ENCODE data around the gene RSBN1L.

RSBN1L gene

DNA sequence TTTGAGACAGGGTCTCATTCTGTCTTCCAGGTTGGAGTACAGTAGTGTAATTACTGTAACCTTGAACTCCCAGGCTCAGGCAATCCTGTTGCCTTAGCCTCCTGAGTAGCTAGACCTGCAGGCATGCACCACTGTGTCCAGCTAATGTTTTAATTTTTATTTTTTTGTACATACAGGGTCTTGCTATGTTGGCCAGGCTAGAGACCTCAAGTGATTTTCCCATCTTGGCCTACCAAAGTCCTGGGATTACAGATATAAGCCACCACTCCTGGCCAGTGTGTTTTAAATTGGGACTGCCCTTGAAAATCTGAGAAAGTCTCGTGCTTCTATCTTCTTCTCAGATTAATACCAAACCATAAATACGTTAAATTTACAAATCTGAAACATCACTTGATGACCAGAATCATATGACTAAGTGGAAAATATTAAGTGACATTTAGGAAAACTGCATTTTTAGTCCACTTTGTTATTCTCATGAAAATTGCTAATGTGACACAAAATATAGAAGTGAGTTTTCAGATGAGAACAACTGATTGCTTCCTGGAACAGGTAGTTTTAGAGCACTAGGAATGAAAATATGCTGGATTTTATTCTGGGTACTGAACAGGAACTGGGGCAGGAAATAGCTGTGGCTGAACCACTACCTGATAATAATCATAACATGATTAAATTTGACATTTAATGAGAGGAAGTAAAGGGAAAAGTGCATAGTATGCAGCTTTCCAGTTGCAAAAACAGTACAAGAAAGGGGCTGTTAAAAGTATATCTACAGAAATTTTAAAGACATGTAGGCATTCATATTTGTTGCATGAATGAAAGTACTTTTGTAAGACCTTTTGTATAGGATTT, 106.5 kb downstream of the RSBN1L start:
- DNase-seq (ENCODE audit: low read depth in 3 of 3) = no peak

DNA sequence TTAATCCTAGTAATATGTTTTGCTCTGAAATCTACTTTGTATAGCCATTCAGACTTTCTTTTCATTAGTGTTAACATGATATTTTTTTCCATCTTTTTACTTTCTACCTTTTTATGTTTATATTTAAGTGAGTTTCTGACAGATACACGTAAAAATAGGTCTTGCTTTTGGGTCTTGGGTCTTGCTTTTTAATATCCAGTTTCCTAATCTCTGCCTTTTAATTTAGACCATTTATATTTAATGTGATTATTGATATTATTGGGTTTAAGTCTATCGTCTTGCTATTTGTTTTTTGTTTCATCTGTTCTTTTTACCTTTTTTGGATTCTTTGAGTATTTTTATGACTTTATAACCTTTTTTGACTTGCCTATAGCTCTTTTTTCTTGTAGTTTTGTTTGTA, 110.2 kb downstream of the RSBN1L start:
- DNase-seq (ENCODE audit: low read depth in 3 of 3) = no peak

DNA sequence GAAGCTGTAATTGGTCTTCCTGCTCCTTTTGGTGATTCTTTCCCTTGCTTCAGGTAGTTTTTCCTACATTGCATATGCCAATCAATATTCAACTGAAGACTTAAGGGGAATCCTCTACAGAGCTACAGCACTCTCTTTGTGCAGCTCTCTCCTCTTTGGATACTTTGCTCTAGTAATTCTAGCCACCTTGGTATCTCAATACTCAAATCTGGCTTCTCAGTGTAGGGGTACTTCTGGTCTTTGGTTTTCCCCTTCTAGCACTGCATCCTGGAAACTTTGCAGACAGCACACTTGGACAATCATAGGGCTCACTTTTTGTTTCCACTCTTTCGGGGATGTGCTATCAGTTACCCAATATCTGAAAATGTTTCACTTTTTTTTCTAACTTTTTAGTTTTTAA, 112.3 kb downstream of the RSBN1L start:
- no peak for DNase-seq (ENCODE audit: low read depth in 3 of 3)

DNA sequence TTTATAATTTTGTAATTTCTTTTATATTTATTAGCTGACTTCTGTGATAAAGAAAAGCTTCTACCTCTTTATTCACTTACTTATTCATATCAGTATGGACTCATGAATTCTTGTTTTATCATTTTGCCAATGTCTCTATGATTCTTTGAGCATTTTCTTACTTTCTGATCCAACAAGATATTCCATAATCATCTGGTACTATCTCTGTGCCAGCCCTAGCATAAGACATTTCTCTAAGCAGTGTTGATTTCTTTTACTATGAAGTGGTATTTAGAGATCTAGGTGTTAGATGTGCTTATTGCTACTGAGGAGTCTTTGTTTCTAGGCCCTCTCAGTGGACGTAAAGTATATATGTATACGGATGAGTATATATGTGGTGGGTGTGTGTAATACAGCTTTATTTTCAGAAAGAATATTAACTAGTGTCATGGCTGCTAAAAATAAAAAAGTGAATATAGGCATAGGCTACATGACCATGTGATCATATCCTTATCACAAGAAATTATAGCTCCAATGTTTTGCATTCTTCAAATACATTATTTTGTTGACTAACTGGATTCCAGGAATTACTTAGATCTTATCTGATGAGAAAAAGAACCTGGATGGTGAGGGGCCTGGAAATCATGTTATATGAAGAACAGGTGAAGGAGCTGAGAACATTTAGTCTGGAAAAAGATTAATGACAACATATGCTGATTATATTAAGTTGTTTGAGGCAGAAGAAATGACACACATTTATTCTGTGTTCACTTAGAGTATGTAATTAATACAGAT, 115.4 kb downstream of the RSBN1L start:
- no peak for DNase-seq (ENCODE audit: low read depth in 3 of 3)

GRCh38 chr7:77812290-77812685, 116.0 kb downstream of the RSBN1L start:
- no peak for DNase-seq (ENCODE audit: low read depth in 3 of 3)

- DNase-seq (ENCODE audit: low read depth in 3 of 3) = no peak
These were observed 116.9 kb downstream of the RSBN1L start for GRCh38 chr7:77813180-77813579.

DNA sequence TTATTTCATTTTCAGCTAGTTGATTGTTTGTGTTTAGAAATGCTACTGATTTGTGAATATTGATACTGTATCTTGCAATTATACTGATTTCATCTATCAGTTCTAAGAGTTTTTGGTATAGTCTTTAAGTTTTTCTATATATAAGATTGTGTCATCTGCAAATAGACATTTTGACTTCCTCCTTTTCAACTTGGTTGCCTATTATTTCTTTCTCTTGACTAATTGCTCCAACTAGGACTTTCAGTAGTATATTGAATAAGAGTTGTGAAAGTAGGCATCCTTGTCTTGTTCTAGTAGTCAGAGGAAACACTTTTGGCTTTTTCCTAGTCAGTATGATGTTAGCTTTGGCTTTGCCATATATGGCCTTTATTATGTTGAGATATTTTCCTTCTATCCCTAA, 122.8 kb downstream of the RSBN1L start:
- no peak for DNase-seq (ENCODE audit: low read depth in 3 of 3)

DNA sequence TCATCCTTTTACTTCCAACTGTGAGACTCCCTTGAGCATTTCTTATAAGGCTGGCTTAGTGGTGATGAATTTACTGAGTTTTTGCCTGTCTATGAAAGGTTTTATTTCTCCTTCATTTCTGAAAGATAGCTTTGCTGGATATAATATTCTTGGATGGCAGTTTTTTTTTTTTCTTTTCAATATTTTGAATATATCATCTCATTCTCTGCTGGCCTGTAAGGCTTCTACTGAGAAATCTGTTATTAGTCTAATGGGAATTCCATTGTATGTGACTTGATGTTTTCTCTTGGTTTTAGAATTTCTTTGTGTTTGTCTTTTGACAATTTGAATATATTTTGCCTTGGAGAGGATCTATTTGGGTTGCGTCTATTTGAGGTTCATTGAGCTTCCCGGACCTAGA, 124.7 kb downstream of the RSBN1L start:
- DNase-seq (ENCODE audit: low read depth in 3 of 3) = no peak

DNA sequence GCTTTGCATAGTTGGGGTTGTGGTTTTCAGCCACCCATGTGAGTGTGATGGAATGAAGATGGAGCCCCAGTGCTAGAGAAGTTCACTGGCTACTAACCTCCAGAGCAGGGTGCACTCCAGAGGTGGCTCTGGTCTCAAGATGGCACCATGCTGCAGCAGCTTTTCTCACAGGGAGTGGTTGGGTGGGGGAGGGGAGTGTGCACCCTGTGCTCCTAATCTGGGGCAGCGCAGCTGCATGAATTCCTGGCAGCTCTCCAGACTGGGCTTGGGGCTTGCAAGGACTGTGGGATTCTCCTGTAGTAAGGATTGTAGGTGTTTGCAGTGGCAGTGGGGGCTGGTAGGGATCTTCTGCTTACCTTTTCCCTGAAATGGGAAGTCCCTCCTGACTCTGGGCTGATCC, 126.0 kb downstream of the RSBN1L start:
- DNase-seq (ENCODE audit: low read depth in 3 of 3) = no peak

- DNase-seq (ENCODE audit: low read depth in 3 of 3) = no peak
These were observed 127.5 kb downstream of the RSBN1L start for GRCh38 chr7:77823787-77824186.

- DNase-seq (ENCODE audit: low read depth in 3 of 3) = no peak
These were observed 128.4 kb downstream of the RSBN1L start for GRCh38 chr7:77824636-77825035.

DNA sequence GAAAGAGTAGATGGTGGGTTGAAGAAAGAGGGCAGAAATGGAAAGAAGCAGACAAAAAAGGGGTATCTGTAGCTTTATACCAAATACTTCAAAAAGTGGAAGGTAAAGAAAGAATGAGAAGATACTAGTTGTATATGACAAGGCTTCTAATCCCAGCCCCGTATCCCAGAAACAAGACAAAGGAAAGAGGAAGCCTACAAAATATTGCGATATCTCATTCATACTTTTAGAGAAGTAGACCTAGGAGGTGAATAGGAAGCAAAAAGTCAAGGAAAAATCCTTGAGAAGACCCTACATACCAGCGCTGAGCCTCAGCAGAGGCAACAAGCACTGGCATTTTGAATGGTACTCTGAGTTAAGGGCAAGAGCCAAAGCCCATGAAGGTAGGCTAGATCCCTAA, 128.9 kb downstream of the RSBN1L start:
- no peak for DNase-seq (ENCODE audit: low read depth in 3 of 3)

DNA sequence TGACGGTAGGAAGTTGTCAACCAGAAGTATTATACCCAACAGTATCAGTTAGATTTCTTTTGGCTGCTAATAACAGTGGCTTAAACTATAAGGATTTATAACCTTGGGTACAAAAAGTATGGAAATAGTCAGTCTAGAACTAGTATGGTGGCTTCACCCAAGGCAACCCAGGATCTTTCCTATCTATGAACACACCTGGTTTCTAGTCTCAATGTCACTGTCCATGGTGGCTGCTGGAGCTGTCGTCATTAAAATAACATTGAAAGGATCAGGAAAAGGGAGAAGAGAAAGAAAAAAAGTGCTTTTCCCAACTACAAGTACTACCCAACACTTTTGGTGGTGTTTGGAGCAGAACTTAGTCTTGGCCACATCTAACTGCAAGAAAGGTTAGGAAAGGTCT, 130.0 kb downstream of the RSBN1L start:
- DNase-seq (ENCODE audit: low read depth in 3 of 3) = no peak

DNA sequence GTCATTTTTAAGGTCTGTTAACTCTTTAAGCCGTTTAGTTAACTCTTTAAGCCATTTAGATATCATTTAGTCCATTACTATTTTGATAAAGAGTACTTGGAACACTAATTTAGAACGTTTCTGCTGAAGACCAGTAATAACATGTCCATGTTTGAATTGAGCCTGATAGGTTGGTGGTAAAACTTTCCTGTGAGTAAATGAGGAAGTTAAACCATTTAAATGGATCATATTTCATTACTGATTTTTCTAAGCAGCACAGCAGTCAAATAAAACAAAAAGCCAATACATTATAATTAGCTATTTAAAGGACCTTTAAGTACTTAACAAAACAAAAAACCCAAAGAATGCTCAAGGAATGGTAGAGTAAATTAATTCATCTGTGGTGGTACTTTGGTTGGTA, 131.7 kb downstream of the RSBN1L start:
- DNase-seq (ENCODE audit: low read depth in 3 of 3) = no peak

DNA sequence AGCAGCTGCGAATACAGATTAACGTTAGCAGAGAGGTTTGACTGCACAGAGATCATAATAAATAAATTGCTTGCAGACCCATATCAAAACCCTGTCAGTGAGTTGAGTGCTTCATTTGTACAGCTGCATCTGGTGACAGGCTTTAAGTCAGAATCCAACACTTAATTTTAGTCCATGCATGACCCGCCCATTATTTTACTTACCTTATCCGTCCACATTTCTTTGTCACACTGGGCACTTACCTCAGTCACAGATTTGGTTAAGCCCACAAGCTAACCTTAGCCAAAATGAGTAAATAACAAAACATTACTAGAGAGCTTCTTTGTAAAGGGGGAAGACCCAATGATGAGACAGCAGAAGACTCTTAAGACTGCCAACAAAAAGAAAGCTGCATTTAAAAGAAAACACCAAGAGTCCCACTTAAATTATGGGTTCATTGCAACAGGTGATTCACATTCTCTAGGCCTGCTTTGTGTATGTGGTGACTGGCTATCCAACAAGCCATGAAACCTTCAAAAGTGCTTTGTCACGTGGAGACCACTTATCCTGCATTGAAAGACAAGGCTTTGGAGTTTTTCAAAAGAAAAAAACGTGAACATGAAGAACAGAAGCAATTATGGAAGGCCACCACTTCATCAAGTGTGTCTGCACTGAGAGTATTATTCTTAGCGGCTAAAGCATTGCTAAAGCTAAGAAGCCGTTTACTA, 134.5 kb downstream of the RSBN1L start:
- no peak for DNase-seq (ENCODE audit: low read depth in 3 of 3)

GRCh38 chr7:77831481-77831880, 135.2 kb downstream of the RSBN1L start:
- DNase-seq (ENCODE audit: low read depth in 3 of 3) = no peak

- no peak for DNase-seq (ENCODE audit: low read depth in 3 of 3)
These were observed 135.7 kb downstream of the RSBN1L start for GRCh38 chr7:77831953-77832352.
